Left ventricle myocardium inferior (tissue), 1 donor: ENCODE results near the gene MGMT. TPM values are rescaled to one million over a fixed set of nuclear protein-coding genes. Genes with fewer than 3 reads are reported as not detected.

Experiments
- DNase-seq: peaks from one replicate; pipeline ENCODE4 v3.0.0-alpha.2; 2020
- H3K27ac ChIP-seq: fragments of 200-600 bp; replicated peaks from 2 replicates; pipeline ENCODE4 v1.8.0; 2021
- H3K27me3 ChIP-seq: fragments of 200-600 bp; 2 replicates; pipeline ENCODE4 v1.8.0; 2021; ENCODE audit warnings: low read depth
- H3K36me3 ChIP-seq: fragments of 200-600 bp; 2 replicates; pipeline ENCODE4 v1.8.0; 2021
- H3K4me1 ChIP-seq: fragments of 200-600 bp; 2 replicates; pipeline ENCODE4 v1.8.0; 2021
- H3K4me3 ChIP-seq: fragments of 200-600 bp; 2 replicates; pipeline ENCODE4 v1.8.0; 2021; ENCODE audit warnings: mild to moderate bottlenecking, moderate library complexity
- H3K9me3 ChIP-seq: fragments of 200-600 bp; replicated peaks from 2 replicates; pipeline ENCODE4 v1.8.0; 2021
- CTCF ChIP-seq: fragments of 200-600 bp; IDR thresholded peaks from 2 replicates; pipeline ENCODE4 v1.8.0; 2021; ENCODE audit warnings: antibody characterized with exemption, mild to moderate bottlenecking, borderline replicate concordance
- intact Hi-C: fragments of 100-400 bp; cut with micrococcal nuclease; formaldehyde crosslinking; loops from one replicate; pipeline ENCODE4 v1.11.0; 2022
- total RNA-seq: library from RNA; stranded (reverse); fragmentation: NEBNext Ultra II Directional; extraction: Animal tissue kit (Norgen Biotek cat#: 25700); gene quantifications from one replicate; pipeline ENCODE4 v1.2.1, GENCODE V29; 2021
- donor health status: DM: no; HTN: yes; CAD: no; lungs with severe emphysema.

Gene MGMT
- total RNA-seq, 1 donor from 2014 or later, result 15.4 TPM

DNA sequence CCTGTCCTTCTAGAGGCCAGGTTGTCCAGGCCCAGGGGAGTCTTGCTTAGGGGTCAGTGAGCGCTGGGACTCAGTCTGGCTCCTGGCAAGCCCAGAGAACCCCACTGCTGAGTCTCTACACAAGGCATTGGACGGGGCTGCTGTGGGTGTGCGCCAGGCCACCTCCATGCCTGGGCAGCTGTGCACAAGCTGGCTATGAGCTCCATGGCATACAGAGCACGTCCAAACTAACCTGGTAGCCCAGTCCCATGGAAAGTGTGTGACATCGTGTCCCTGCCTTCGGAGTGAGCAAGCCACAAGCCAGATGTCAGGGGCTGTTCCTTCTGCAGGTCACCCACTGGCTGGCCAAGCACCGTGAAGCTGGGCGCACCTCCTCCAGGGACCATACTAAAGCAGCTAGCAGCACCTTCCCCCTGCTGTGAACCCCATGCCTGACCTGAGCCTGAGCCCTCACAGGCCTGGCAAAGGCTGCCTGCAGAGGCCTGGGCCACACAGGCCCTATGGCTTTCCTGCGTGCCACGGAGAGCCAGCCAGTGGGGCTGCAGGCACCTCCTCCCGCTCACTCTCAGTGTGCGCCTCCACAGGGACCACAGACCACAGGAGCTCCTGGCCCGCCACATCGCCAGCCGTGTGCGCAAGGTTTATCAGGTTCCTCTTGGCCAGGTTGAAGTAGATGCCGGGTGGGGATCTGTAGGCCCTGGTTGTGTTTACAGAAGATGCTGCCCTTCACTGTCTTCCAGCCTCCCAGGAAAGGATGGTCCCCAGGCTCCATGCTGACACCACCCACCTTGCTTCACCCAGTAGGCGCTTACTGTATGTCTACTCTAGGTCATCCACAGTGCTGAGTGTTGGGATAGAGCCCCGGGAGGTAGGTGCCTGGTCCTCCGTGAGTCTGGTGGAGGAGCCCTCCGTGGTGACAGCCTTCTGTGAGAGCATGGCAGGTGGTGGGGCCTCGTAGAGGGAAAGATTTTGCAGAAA lies 277.4 kb downstream of the MGMT start:
- DNase-seq, result no peak
- Histone ChIP-seq H3K4me3 (no peak overlapping the region), H3K9me3 (peaks cover 44% of the 10 kb centered on the region), H3K27me3 (no peaks in the 10 kb centered on the region), H3K36me3 (peaks cover 20% of the 10 kb centered on the region), H3K27ac (no peak overlapping the region), H3K4me1 (no peaks in the 10 kb centered on the region)
- intact Hi-C loops, result no loop called here
- TF ChIP-seq CTCF, result no peak

- H3K9me3 ChIP-seq, result peaks cover 52% of the 10 kb centered on the region
- H3K27ac ChIP-seq, result no peak overlapping the region
- H3K4me1 ChIP-seq, result no peaks in the 10 kb centered on the region
- intact Hi-C loops, result no loop called here
- H3K36me3 ChIP-seq, result peaks cover 21% of the 10 kb centered on the region
- no peak for TF ChIP-seq CTCF
- H3K4me3 ChIP-seq, result no peak overlapping the region
- no peak for DNase-seq
- no peaks in the 10 kb centered on the region for H3K27me3 ChIP-seq
Measured at GRCh38 chr10:129745186-129745750, 278.2 kb downstream of the MGMT start.

- Histone ChIP-seq H3K27ac (no peak overlapping the region), H3K27me3 (no peaks in the 10 kb centered on the region), H3K4me1 (peaks cover 13% of the 10 kb centered on the region), H3K9me3 (peaks cover 45% of the 10 kb centered on the region), H3K4me3 (no peak overlapping the region), H3K36me3 (peaks cover 5% of the 10 kb centered on the region)
- TF ChIP-seq CTCF, result no peak
- intact Hi-C loops, result no loop called here
- DNase-seq, result no peak
Measured at GRCh38 chr10:129754211-129755050, 287.4 kb downstream of the MGMT start.

GRCh38 chr10:129755158-129755591 lies 288.1 kb downstream of the MGMT start:
- peaks cover 11% of the 10 kb centered on the region for H3K36me3 ChIP-seq
- no peak overlapping the region for H3K4me3 ChIP-seq
- no peaks in the 10 kb centered on the region for H3K27me3 ChIP-seq
- intact Hi-C loops, result no loop called here
- no peak for TF ChIP-seq CTCF
- no peak for DNase-seq
- H3K4me1 ChIP-seq, result peaks cover 13% of the 10 kb centered on the region
- no peak overlapping the region for H3K27ac ChIP-seq
- H3K9me3 ChIP-seq, result peaks cover 38% of the 10 kb centered on the region

GRCh38 chr10:129755621-129756020 lies 288.6 kb downstream of the MGMT start:
- DNase-seq, result no peak
- Histone ChIP-seq H3K4me3 (no peak overlapping the region), H3K27ac (no peak overlapping the region), H3K9me3 (peaks cover 34% of the 10 kb centered on the region), H3K36me3 (peaks cover 16% of the 10 kb centered on the region), H3K4me1 (peaks cover 13% of the 10 kb centered on the region), H3K27me3 (no peaks in the 10 kb centered on the region)
- intact Hi-C loops, result no loop called here
- TF ChIP-seq CTCF, result no peak
